ENCODE data around the gene TPRG1.
A peak's percentile ranks its signal among the peaks of the same experiment; 100 is the strongest.

Gene TPRG1

GRCh38 chr3:189278221-189278620 is 106.5 kb downstream of the TPRG1 start:
- Histone ChIP-seq H3K9me3 (replicated peaks in 1 of 11) (no peaks in the 10 kb centered on the region), H3K27ac (peak overlapping the region in 4 of 11 experiments; percentile 26 to 69 (median 54); a peak in 8 of 22 replicates), H3K9ac (peak overlapping the region in 2 of 11 experiments; percentile 26 to 33; a peak in 1 of 22 replicates), H3K4me3 (no peak overlapping the region), H3K4me2 (peak overlapping the region in 5 of 11 experiments; percentile 22 to 83 (median 75); a peak in 10 of 22 replicates), H4K20me1 (no peaks in the 10 kb centered on the region), H3K27me3 (no peaks in the 10 kb centered on the region), H3K36me3 (no peaks in the 10 kb centered on the region), H3K4me1 (peaks cover 7 to 35% (median 18%) of the 10 kb centered on the region in 10 experiments; a peak in 19 of 20 replicates)
- TF ChIP-seq Cebpa-rat (IDR thresholded peaks at IDR 0.05): no peak

- H3K9ac ChIP-seq: no peak overlapping the region
- no peak for TF ChIP-seq Cebpa-rat (IDR thresholded peaks at IDR 0.05)
- H3K27ac ChIP-seq: no peak overlapping the region
- H3K4me3 ChIP-seq: no peak overlapping the region
- no peaks in the 10 kb centered on the region for H3K27me3 ChIP-seq
- H3K36me3 ChIP-seq: no peaks in the 10 kb centered on the region
- no peaks in the 10 kb centered on the region for H4K20me1 ChIP-seq
- no peaks in the 10 kb centered on the region for H3K9me3 ChIP-seq (replicated peaks in 1 of 11)
- no peak overlapping the region for H3K4me2 ChIP-seq
- H3K4me1 ChIP-seq: peaks cover 10 to 35% (median 20%) of the 10 kb centered on the region in 10 experiments; a peak in 19 of 20 replicates
Observed at GRCh38 chr3:189282189-189282588, 110.4 kb downstream of the TPRG1 start.

GRCh38 chr3:189282741-189283140 is 111.0 kb downstream of the TPRG1 start:
- Histone ChIP-seq H4K20me1 (no peaks in the 10 kb centered on the region), H3K9me3 (replicated peaks in 1 of 11) (no peaks in the 10 kb centered on the region), H3K4me2 (no peak overlapping the region), H3K36me3 (no peaks in the 10 kb centered on the region), H3K9ac (no peak overlapping the region), H3K4me1 (peaks cover 9 to 29% (median 15%) of the 10 kb centered on the region in 10 experiments; a peak in 18 of 20 replicates), H3K4me3 (no peak overlapping the region), H3K27ac (no peak overlapping the region), H3K27me3 (no peaks in the 10 kb centered on the region)
- no peak for TF ChIP-seq Cebpa-rat (IDR thresholded peaks at IDR 0.05)

DNA sequence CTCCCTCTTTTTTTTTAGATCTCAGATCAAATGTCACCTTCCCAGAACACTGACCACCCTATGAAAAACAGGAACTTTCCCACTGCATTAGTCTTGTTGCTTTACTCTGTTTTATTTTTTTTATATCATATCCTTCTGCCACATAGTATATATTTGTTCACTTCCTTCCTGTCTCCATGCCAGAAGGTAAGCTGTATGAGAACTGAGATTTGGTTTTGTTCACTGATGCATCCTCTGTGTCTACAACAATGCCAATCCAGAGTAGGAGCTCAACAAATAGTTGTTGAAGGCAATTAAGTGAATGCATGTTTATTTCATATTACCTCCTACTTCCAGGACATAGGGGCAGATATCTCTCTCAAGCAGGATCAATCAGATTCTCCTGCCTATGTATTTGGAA is 114.4 kb downstream of the TPRG1 start:
- H3K27me3 ChIP-seq: no peaks in the 10 kb centered on the region
- no peak overlapping the region for H3K9ac ChIP-seq
- H3K4me3 ChIP-seq: no peak overlapping the region
- no peak for TF ChIP-seq Cebpa-rat (IDR thresholded peaks at IDR 0.05)
- no peaks in the 10 kb centered on the region for H3K36me3 ChIP-seq
- H3K27ac ChIP-seq: no peak overlapping the region
- no peaks in the 10 kb centered on the region for H3K9me3 ChIP-seq (replicated peaks in 1 of 11)
- H3K4me1 ChIP-seq: peaks cover 9 to 18% (median 12%) of the 10 kb centered on the region in 10 experiments; a peak in 18 of 20 replicates
- no peaks in the 10 kb centered on the region for H4K20me1 ChIP-seq
- peak overlapping the region; percentile 1 to 46 (median 22); a peak in 17 of 22 replicates for H3K4me2 ChIP-seq

- H3K4me1 ChIP-seq: peaks cover 9 to 18% (median 12%) of the 10 kb centered on the region in 10 experiments; a peak in 18 of 20 replicates
- no peaks in the 10 kb centered on the region for H3K27me3 ChIP-seq
- H4K20me1 ChIP-seq: no peaks in the 10 kb centered on the region
- no peak for TF ChIP-seq Cebpa-rat (IDR thresholded peaks at IDR 0.05)
- H3K27ac ChIP-seq: no peak overlapping the region
- H3K4me2 ChIP-seq: peak overlapping the region in 2 of 11 experiments; percentile 3 to 22; a peak in 2 of 22 replicates
- H3K36me3 ChIP-seq: no peaks in the 10 kb centered on the region
- H3K4me3 ChIP-seq: no peak overlapping the region
- no peaks in the 10 kb centered on the region for H3K9me3 ChIP-seq (replicated peaks in 1 of 11)
- H3K9ac ChIP-seq: no peak overlapping the region
Observed at GRCh38 chr3:189286916-189287315, 115.1 kb downstream of the TPRG1 start.

DNA sequence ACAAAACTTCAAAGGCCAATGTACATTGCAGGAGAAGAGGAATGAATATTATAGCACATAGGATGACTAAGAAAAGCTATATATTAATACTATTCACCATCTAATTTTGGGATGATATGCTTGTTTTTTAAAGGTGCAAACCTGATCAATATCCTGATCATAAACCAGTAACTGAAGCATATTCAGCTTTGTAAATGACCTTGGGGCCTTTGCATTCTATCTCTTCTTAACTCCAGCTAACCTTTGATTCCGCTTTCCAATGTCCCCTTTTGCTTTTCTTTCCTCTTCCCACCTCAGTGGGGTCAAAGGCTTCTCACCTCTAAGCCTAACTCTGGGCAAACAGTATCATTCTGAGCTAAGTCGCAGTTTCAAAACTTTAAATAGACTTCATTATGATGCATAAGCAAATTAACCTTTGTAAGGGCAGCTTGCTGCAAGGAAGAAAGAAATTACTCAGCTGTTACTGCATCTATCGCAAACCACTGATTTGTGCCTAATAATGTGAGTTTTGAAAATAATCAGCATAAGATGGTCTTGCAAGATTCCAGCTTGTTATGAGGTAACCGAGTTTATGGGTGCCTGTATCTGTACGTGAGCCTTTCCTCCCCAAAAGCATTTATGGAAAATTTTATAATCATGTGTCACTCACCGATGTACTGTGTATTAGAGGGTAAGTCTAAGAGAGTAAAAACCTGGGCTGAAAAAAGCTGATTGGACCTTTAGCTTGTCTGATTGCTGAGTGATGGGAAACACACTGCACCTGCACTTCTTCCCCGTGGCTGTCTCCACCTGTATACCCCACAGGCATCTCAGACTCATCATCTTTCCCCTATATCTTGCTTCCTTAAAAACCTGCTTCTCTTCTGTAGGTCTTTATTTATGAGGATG is 116.8 kb downstream of the TPRG1 start:
- peaks cover 9 to 27% (median 12%) of the 10 kb centered on the region in 10 experiments; a peak in 18 of 20 replicates for H3K4me1 ChIP-seq
- no peak for TF ChIP-seq Cebpa-rat (IDR thresholded peaks at IDR 0.05)
- no peaks in the 10 kb centered on the region for H3K9me3 ChIP-seq (replicated peaks in 1 of 11)
- H4K20me1 ChIP-seq: no peaks in the 10 kb centered on the region
- H3K27ac ChIP-seq: no peak overlapping the region
- H3K4me3 ChIP-seq: no peak overlapping the region
- H3K36me3 ChIP-seq: no peaks in the 10 kb centered on the region
- no peak overlapping the region for H3K9ac ChIP-seq
- H3K27me3 ChIP-seq: no peaks in the 10 kb centered on the region
- no peak overlapping the region for H3K4me2 ChIP-seq

- Histone ChIP-seq H3K36me3 (no peaks in the 10 kb centered on the region), H3K4me3 (no peak overlapping the region)
- TF ChIP-seq Cebpa-rat (IDR thresholded peaks at IDR 0.05): no peak
Observed at GRCh38 chr3:189289251-189289650, 117.5 kb downstream of the TPRG1 start.

GRCh38 chr3:189292667-189293484 is 121.1 kb downstream of the TPRG1 start:
- H3K4me3 ChIP-seq: no peak overlapping the region
- no peak overlapping the region for H3K9ac ChIP-seq
- H3K4me2 ChIP-seq: no peak overlapping the region; a peak in 2 of 22 replicates
- TF ChIP-seq Cebpa-rat (IDR thresholded peaks at IDR 0.05): no peak
- peaks cover 0 to 11% (median 0%) of the 10 kb centered on the region in 10 experiments; a peak in 3 of 20 replicates for H3K4me1 ChIP-seq
- no peaks in the 10 kb centered on the region for H3K9me3 ChIP-seq (replicated peaks in 1 of 11)
- no peak overlapping the region for H3K27ac ChIP-seq
- no peaks in the 10 kb centered on the region for H3K27me3 ChIP-seq
- no peaks in the 10 kb centered on the region for H3K36me3 ChIP-seq
- H4K20me1 ChIP-seq: no peaks in the 10 kb centered on the region

More at GRCh38 chr3:189289251-189289650, 117.5 kb downstream of the TPRG1 start:
- Histone ChIP-seq H3K4me2 (no peak overlapping the region), H3K4me1 (peaks cover 9 to 29% (median 12%) of the 10 kb centered on the region in 10 experiments; a peak in 18 of 20 replicates), H3K9me3 (replicated peaks in 1 of 11) (no peaks in the 10 kb centered on the region), H3K9ac (no peak overlapping the region), H4K20me1 (no peaks in the 10 kb centered on the region), H3K27me3 (no peaks in the 10 kb centered on the region), H3K27ac (no peak overlapping the region)

DNA sequence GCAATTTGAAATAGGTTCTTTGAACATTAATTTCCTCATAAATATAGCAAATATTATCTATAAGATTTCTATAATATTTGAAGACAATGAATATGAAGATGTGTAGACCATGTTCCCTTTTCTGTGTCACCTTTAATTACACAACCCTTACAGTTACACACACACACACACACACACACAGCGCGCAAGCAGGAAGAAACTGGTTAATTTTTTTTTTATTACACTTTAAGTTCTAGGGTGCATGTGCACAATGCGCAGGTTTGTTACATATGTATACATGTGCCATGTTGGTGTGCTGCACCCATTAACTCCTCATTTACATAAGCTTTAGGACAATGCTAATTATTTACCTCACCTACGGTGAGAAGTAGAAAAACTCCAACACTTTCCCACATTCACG is 122.9 kb downstream of the TPRG1 start:
- TF ChIP-seq Cebpa-rat (IDR thresholded peaks at IDR 0.05): no peak
- H3K9me3 ChIP-seq (replicated peaks in 1 of 11): no peaks in the 10 kb centered on the region
- no peak overlapping the region for H3K4me2 ChIP-seq
- H3K9ac ChIP-seq: no peak overlapping the region
- H3K27ac ChIP-seq: no peak overlapping the region
- no peak overlapping the region for H3K4me3 ChIP-seq
- no peaks in the 10 kb centered on the region for H4K20me1 ChIP-seq
- H3K36me3 ChIP-seq: no peaks in the 10 kb centered on the region
- H3K4me1 ChIP-seq: peaks cover 0 to 11% (median 0%) of the 10 kb centered on the region in 10 experiments; a peak in 3 of 20 replicates
- no peaks in the 10 kb centered on the region for H3K27me3 ChIP-seq
